ENCODE data around the gene GLT1D1.
"Not testable (repeated sequence)": the region's sequence is repeated elsewhere in the genome, so short reads cannot be mapped to it uniquely, and the experiment has no call there.

Gene GLT1D1

DNA sequence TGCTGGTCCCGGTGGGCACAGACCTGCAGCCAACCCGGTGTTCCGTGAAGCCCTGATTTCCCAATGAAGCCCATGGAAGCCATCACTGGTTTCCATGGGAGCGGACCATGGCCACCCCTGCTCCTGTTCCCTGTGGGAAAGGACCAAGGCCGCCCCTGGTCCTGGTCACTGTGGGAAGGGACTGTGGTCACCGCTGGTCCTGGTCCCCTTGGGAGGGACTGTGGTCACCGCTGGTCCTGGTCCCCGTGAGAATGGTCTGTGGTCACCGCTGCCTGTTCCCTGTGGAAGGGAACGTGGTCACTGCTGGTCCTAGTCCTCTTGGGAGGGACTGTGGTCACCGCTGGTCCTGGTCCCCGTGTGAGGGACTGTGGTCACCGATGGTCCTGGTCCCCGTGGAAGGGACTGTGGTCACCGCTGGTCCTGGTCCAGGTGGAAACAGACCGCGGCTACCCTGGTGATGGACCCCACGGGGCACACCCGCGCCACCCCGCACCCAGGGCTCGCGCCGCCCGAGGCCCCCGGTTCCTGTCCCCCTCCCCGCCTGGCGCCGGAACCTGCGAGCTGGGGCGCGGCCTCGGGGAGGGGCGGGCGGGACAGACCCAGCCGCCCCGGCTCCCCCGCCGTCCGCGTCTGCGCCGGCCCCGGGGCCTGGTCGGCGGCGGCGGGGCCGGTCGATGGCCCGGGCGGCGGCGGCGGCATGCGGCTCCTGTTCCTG, at the start of gene GLT1D1:
Gene GLT1D1, plus strand, starts transcription at position 594 of the 715 bp plus-strand sequence. Its CDS starts 104 bp downstream, at position 698.
- DNase-seq (ENCODE audit: insufficient read length, low spot score): no peak
- no peak for TF ChIP-seq POLR2A (IDR thresholded peaks at IDR 0.05; ENCODE audit: low read depth, low read length)
- FAIRE-seq: no peak

DNA sequence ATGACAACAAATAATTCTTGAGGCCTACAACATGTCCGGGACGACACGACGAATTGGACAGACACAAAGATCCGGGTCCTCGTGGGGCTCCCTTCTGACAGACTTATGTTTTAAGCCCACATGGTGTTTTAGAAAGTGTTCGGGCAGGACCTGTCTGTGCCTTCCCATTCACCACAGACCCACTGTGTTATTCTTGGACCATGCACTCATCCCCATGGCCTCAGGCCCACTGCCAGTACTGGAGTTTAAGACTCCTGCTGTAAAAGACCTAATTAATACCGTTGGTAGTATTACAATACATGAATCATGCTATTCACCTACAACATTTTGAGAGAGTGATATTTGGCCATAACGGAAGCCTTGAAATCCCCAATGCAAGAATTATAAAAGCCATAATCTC, 49.5 kb upstream of the GLT1D1 start:
- no peak for TF ChIP-seq POLR2A (IDR thresholded peaks at IDR 0.05; ENCODE audit: low read depth, low read length)
- FAIRE-seq: no peak
- no peak for DNase-seq (ENCODE audit: insufficient read length, low spot score)

- no peak for TF ChIP-seq POLR2A (IDR thresholded peaks at IDR 0.05; ENCODE audit: low read depth, low read length)
- no peak for FAIRE-seq
- DNase-seq (ENCODE audit: insufficient read length, low spot score): no peak
These were observed 48.5 kb upstream of the GLT1D1 start for GRCh38 chr12:128804762-128805161.

GRCh38 chr12:128805406-128805805, 47.9 kb upstream of the GLT1D1 start:
- FAIRE-seq: not testable (repeated sequence)

DNA sequence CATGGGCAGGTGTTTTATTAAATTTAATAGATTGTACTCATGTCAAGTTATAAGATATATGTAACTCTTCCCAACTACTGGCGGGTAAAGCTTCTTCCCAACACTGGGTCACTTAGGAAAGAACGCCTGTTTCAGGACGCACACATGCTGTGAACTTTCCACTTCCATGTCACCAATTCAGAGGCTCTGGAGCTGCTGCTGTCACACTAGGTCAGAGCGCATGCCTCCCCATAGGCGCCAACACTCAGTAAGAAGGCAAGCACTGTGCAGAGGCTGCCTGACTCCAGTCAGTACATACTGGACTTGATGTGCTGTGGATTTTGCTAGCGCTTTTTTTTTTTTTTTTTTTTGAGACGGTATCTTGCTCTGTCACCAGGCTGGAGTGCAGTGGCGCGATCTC, 46.7 kb upstream of the GLT1D1 start:
- no peak for TF ChIP-seq POLR2A (IDR thresholded peaks at IDR 0.05; ENCODE audit: low read depth, low read length)
- DNase-seq (ENCODE audit: insufficient read length, low spot score) (no peak), FAIRE-seq (no peak)

More at GRCh38 chr12:128805406-128805805, 47.9 kb upstream of the GLT1D1 start:
- not testable (repeated sequence) for DNase-seq (ENCODE audit: insufficient read length, low spot score)

DNA sequence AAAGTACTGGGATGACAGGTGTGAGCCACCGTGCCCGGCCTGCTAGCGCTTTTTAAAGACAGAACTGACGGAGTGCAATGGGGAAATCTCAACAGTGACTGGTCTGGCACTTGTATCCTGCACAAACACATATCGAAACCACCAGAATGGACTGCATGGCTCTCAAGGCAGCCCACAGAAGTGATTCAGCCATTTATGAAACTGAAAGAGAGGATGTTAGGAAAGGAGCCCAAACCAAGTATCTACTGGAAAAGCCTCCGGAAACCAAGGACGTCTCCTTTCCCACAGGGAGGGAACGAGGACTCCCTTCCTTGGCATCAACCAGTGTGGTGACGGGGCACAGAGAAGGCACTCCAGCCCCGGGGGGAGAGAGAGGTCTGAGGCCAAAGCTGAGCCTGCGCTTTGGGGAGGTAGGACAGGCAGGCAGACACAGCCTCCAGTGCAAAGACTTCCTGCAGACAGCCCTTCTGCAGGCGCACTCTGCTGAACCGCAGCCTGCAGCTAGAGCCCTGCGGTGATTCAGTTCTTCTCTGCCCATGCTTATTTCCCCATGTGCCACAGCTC, 46.0 kb upstream of the GLT1D1 start:
- DNase-seq (ENCODE audit: insufficient read length, low spot score) (no peak), FAIRE-seq (no peak)
- TF ChIP-seq POLR2A (IDR thresholded peaks at IDR 0.05; ENCODE audit: low read depth, low read length): no peak

- no peak for DNase-seq (ENCODE audit: insufficient read length, low spot score)
- TF ChIP-seq POLR2A (IDR thresholded peaks at IDR 0.05; ENCODE audit: low read depth, low read length): no peak
- FAIRE-seq: no peak
These were observed 44.6 kb upstream of the GLT1D1 start for GRCh38 chr12:128808651-128809050.

DNA sequence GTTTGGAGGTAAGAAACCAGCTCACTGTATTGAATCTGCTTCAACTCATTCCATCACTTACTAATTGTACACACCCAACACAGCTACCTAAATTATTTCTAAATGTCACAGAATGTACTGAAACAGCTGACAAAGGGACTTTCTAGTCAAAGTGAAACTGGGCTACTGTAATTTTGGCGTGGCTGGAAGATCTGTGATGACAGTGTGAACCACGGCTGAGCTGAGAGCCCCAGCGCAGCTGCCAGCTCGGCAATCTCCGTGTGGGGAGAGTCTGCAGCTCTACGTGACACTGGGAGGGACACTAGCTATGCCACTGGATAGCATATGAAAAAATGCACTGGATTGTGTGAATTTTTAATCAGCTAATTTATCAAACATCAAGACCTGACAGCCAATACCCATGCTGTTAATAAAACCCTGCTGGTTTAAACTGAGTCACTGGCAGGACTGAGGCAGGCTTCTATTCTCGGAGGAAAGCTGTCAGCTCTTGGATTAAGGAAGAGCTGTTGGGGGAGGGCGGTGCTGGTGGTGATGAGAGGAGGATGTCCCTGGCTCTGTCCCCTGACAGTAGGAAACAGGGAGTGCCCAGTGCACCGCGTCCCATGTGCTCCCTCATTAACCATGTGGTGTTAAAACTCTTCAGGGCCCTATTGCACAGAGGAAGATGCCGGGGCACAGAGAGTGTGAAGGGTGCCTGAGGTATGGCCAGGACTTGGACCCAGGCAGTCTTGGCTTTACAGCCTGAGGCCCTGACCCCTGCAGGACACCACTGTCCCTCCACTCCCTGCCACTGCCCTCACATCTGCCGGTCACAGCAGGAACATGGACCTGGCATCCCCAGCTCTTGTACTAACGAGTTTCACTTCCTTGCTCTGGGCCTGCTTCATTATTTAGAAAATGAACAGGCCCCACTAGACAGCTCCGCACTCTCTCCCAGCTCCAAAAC, 42.8 kb upstream of the GLT1D1 start:
- no peak for DNase-seq (ENCODE audit: insufficient read length, low spot score)
- FAIRE-seq: no peak
- TF ChIP-seq POLR2A (IDR thresholded peaks at IDR 0.05; ENCODE audit: low read depth, low read length): no peak

DNA sequence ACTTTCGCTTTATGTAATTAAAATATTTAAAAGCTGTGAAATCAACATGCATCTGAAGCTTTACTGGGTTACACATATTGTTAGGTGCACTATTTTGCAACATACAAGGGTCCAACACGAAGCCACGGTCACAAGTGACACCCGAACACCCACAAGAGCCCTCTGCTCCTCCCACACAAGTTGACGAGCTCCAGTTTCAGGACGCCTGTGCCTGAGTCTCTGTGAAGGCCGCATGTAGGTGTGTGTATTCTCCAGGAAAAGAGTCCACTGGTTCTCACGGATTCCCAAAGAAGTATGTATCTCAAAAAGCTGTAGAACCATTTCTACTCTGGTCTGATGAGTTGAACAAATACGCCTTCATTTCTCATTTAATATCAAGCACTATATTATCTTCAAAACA, 41.5 kb upstream of the GLT1D1 start:
- FAIRE-seq: no peak

GRCh38 chr12:128813392-128813791, 39.9 kb upstream of the GLT1D1 start:
- FAIRE-seq: no peak
- no peak for TF ChIP-seq POLR2A (IDR thresholded peaks at IDR 0.05; ENCODE audit: low read depth, low read length)
- no peak for DNase-seq (ENCODE audit: insufficient read length, low spot score)

More for the DNA sequence above, 41.5 kb upstream of the GLT1D1 start:
- DNase-seq (ENCODE audit: insufficient read length, low spot score): no peak
- TF ChIP-seq POLR2A (IDR thresholded peaks at IDR 0.05; ENCODE audit: low read depth, low read length): no peak

DNA sequence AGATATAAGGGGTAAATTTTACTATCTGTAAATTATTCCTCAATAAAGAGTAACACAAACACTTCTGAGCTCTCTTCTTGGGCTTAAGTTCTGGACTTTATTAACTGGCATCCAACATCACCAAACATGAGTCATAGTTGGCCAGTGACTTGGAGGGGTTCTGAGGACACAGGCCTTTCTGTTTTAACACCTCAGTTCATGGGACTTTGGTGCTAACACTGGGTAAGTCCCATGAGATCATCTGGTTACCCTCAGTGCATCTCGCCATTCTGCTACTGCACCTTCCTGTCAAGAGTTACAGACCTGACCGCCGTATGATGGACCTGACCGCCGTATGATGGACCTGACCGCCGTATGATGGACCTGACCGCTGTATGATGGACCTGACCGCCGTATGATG, 39.4 kb upstream of the GLT1D1 start:
- no peak for TF ChIP-seq POLR2A (IDR thresholded peaks at IDR 0.05; ENCODE audit: low read depth, low read length)
- FAIRE-seq: no peak

DNA sequence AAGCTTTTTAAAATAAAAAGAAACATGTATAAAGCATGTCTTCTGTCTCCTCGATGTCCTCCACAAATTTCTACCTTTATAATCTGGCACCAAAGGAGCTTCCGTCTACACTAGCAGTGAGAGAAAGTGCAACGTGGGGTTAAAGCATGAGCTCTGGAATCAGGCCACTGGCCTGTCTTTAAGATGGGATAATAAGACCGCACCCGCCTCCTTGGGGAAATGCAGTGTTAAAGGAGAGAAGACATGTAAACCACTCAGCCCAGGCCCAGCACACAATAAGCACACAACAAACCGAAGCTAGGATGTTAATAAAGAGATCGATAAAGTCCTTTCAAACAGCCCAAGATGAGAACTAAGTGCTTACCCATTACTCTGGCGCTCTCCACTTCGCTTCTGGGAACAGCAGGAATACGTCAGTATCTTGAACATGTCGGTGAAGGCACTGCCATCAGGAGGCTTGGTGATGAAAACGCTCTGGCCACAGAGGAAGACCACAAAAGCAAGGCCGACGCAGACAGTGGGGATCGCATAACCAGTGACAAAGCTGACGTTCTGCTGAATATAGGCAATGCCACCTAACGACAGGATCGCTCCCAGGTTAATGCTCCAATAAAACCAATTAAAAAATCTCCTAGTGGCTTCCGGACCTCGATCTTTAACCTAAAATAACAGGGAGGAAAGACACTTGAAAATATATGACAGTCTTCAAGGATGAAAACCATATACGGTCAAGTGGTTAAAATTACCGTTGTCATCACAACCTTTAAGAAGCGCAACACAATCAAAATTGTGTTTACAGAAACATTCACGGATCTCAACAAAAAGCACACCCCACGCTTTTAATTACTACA, 38.6 kb upstream of the GLT1D1 start:
- no peak for FAIRE-seq
- DNase-seq (ENCODE audit: insufficient read length, low spot score): no peak
- TF ChIP-seq POLR2A (IDR thresholded peaks at IDR 0.05; ENCODE audit: low read depth, low read length): no peak

More for the DNA sequence above, 39.4 kb upstream of the GLT1D1 start:
- DNase-seq (ENCODE audit: insufficient read length, low spot score): no peak
